IMR-90 (cell line): ENCODE measurements around the gene KIF21A. TPM values are rescaled to one million over a fixed set of nuclear protein-coding genes. Genes with fewer than 3 reads are reported as not detected.

Experiments used
- ATAC-seq: fragments of 200-7000 bp; cut with Tn5 transposase; 2 replicates; pipeline ENCODE4 v1.9.1; 2020; ENCODE audit warnings: low read depth, mild to moderate bottlenecking, moderate library complexity
- BruUV-seq: library from RNA; stranded (reverse); fragments of 400-500 nt; replicated peaks from 2 replicates; lab custom pipeline; 2021; lab: Mats Ljungman, UMichigan
- CTCF ChIA-PET: fragments of 300-600 bp; formaldehyde crosslinking; extraction: SDS; loops from one replicate; lab custom pipeline; 2021; ENCODE audit warnings: antibody characterized with exemption; lab: Yijun Ruan, JAX
- POLR2A ChIA-PET: fragments of 300-600 bp; sonication (Branson Sonifier 250); formaldehyde crosslinking; loops from one replicate; lab custom pipeline; 2022; ENCODE audit warnings: antibody characterized with exemption; ENCODE audit not compliant: unreplicated experiment; lab: Charles Lee
- DNase-seq: peaks from one replicate; pipeline ENCODE4 v3.0.0; 2013
- H2AFZ ChIP-seq: replicated peaks from 2 replicates; pipeline ENCODE3; 2013; ENCODE audit warnings: low read length, mild to moderate bottlenecking; ENCODE audit not compliant: poor library complexity
- H2AK5ac ChIP-seq: 2 replicates; pipeline ENCODE4 v1.6.1; 2013; ENCODE audit warnings: low read depth, low read length, inconsistent platforms
- H2AK9ac ChIP-seq: replicated peaks from 2 replicates; pipeline ENCODE3; 2013; ENCODE audit warnings: mild to moderate bottlenecking, low read depth, low read length, moderate library complexity; ENCODE audit not compliant: poor library complexity
- H2BK120ac ChIP-seq: 2 replicates; pipeline ENCODE4 v1.6.1; 2013; ENCODE audit warnings: low read depth, low read length, inconsistent platforms
- H2BK15ac ChIP-seq: 3 replicates; pipeline ENCODE4 v1.6.1; 2013; ENCODE audit warnings: low read depth, low read length, inconsistent platforms
- H2BK20ac ChIP-seq: 2 replicates; pipeline ENCODE4 v1.6.1; 2013; ENCODE audit warnings: low read depth, mild to moderate bottlenecking, inconsistent platforms, low read length, moderate library complexity
- H2BK5ac ChIP-seq: 2 replicates; pipeline ENCODE4 v1.6.1; 2013; ENCODE audit warnings: mild to moderate bottlenecking, low read depth, low read length, inconsistent platforms; ENCODE audit not compliant: poor library complexity, severe bottlenecking
- H3K14ac ChIP-seq: replicated peaks from 2 replicates; pipeline ENCODE4 v1.6.1; 2013; ENCODE audit warnings: low read depth, low read length, inconsistent platforms
- H3K18ac ChIP-seq: 2 replicates; pipeline ENCODE4 v1.6.1; 2013; ENCODE audit warnings: low read depth, low read length, control low read depth
- H3K23ac ChIP-seq: 2 replicates; pipeline ENCODE4 v1.6.1; 2013; ENCODE audit warnings: low read depth, low read length, inconsistent platforms
- H3K27ac ChIP-seq: 2 replicates; pipeline ENCODE4 v1.5.1; 2013; ENCODE audit warnings: mild to moderate bottlenecking, control low read depth, low read length; ENCODE audit not compliant: insufficient read depth
- H3K27me3 ChIP-seq: 2 replicates; pipeline ENCODE4 v1.6.1; 2013; ENCODE audit warnings: low read length; ENCODE audit not compliant: control insufficient read depth, insufficient read depth
- H3K36me3 ChIP-seq: 2 replicates; pipeline ENCODE4 v1.6.1; 2013; ENCODE audit warnings: low read length, mixed read lengths; ENCODE audit not compliant: control insufficient read depth, insufficient read depth
- H3K4ac ChIP-seq: 2 replicates; pipeline ENCODE4 v1.6.1; 2013; ENCODE audit warnings: low read depth, low read length, inconsistent platforms
- H3K4me1 ChIP-seq: 2 replicates; pipeline ENCODE4 v1.6.1; 2013; ENCODE audit warnings: low read length, mixed read lengths; ENCODE audit not compliant: control insufficient read depth, insufficient read depth
- H3K4me2 ChIP-seq: 2 replicates; pipeline ENCODE4 v1.6.1; 2013; ENCODE audit warnings: low read depth, mild to moderate bottlenecking, control low read depth, low read length, moderate library complexity
- H3K4me3 ChIP-seq: 2 replicates; pipeline ENCODE4 v1.5.1; 2013; ENCODE audit warnings: low read depth, mild to moderate bottlenecking, control low read depth, low read length, moderate library complexity; ENCODE audit not compliant: insufficient read depth
- H3K56ac ChIP-seq: 2 replicates; pipeline ENCODE4 v1.6.1; 2013; ENCODE audit warnings: low read length, inconsistent platforms; ENCODE audit not compliant: insufficient read depth; ENCODE audit errors: extremely low read depth
- H3K79me1 ChIP-seq, 2 experiments: 2 replicates each; pipeline ENCODE4 v1.6.1; 2013; ENCODE audit warnings: low read length in 2 of 2, inconsistent platforms in 1 of 2, low read depth in 1 of 2
- H3K9ac ChIP-seq: 2 replicates; pipeline ENCODE4 v1.6.1; 2013; ENCODE audit warnings: low read depth, low read length, control low read depth
- H3K9me1 ChIP-seq: 2 replicates; pipeline ENCODE4 v1.6.1; 2013; ENCODE audit warnings: low read length, inconsistent platforms; ENCODE audit not compliant: insufficient read depth
- H3K9me3 ChIP-seq: 2 replicates; pipeline ENCODE4 v1.6.1; 2013; ENCODE audit warnings: low read length; ENCODE audit not compliant: control insufficient read depth, insufficient read depth
- H4K20me1 ChIP-seq: 2 replicates; pipeline ENCODE4 v1.6.1; 2013; ENCODE audit warnings: low read length, inconsistent platforms; ENCODE audit not compliant: insufficient read depth
- H4K5ac ChIP-seq: 2 replicates; pipeline ENCODE4 v1.6.1; 2013; ENCODE audit warnings: mild to moderate bottlenecking, low read depth, low read length, control low read depth
- H4K8ac ChIP-seq, 2 experiments: 2 replicates each; pipeline ENCODE4 v1.6.1; 2013; ENCODE audit warnings: low read depth in 2 of 2, low read length in 2 of 2, control low read depth in 1 of 2, inconsistent platforms in 1 of 2
- H4K91ac ChIP-seq: 2 replicates; pipeline ENCODE4 v1.6.1; 2013; ENCODE audit warnings: low read depth, low read length, inconsistent platforms; ENCODE audit not compliant: insufficient read depth
- BHLHE40 ChIP-seq: fragments of 150-350 bp; IDR thresholded peaks from 2 replicates; pipeline ENCODE4 v1.6.1; 2016; ENCODE audit warnings: mild to moderate bottlenecking, low read depth, low read length
- CEBPB ChIP-seq: IDR thresholded peaks from 2 replicates; pipeline ENCODE4 v1.6.1; 2012; ENCODE audit warnings: low read depth, low read length, improper control_type of control experiment
- CHD1 ChIP-seq: IDR thresholded peaks from 2 replicates; pipeline ENCODE4 v1.6.1; 2012; ENCODE audit warnings: low read depth, low read length, improper control_type of control experiment
- CTCF ChIP-seq: conservative IDR thresholded peaks from 2 replicates; pipeline ENCODE4 v1.5.1; 2012; ENCODE audit warnings: mild to moderate bottlenecking, low read depth, low read length, improper control_type of control experiment
- ELK1 ChIP-seq: fragments of 150-350 bp; IDR thresholded peaks from 2 replicates; pipeline ENCODE4 v1.6.1; 2016; ENCODE audit warnings: low read depth, mild to moderate bottlenecking, low read length, moderate library complexity, borderline replicate concordance
- FOS ChIP-seq: fragments of 150-350 bp; IDR thresholded peaks from 2 replicates; pipeline ENCODE4 v1.6.1; 2016; ENCODE audit warnings: low read depth, low read length
- MAFK ChIP-seq: IDR thresholded peaks from 2 replicates; pipeline ENCODE4 v1.6.1; 2012; ENCODE audit warnings: low read depth, low read length, improper control_type of control experiment
- MAZ ChIP-seq: IDR thresholded peaks from 2 replicates; pipeline ENCODE4 v1.6.1; 2012; ENCODE audit warnings: low read depth, mild to moderate bottlenecking, low read length, improper control_type of control experiment, moderate library complexity, borderline replicate concordance
- MXI1 ChIP-seq: IDR thresholded peaks from 2 replicates; pipeline ENCODE4 v1.6.1; 2012; ENCODE audit warnings: low read depth, mild to moderate bottlenecking, low read length, moderate library complexity, borderline replicate concordance
- NFE2L2 ChIP-seq: fragments of 150-350 bp; IDR thresholded peaks from 2 replicates; pipeline ENCODE4 v1.6.1; 2016; ENCODE audit warnings: low read depth, mild to moderate bottlenecking, low read length
- POLR2A ChIP-seq: IDR thresholded peaks from 2 replicates; pipeline ENCODE4 v1.6.1; 2012; ENCODE audit warnings: mild to moderate bottlenecking, low read depth, low read length
- RAD21 ChIP-seq: IDR thresholded peaks from 2 replicates; pipeline ENCODE4 v1.6.1; 2012; ENCODE audit warnings: low read length, improper control_type of control experiment
- RCOR1 ChIP-seq: IDR thresholded peaks from 2 replicates; pipeline ENCODE4 v1.6.1; 2012; ENCODE audit warnings: mild to moderate bottlenecking, low read length, improper control_type of control experiment; ENCODE audit not compliant: insufficient replicate concordance
- RFX5 ChIP-seq: IDR thresholded peaks from 2 replicates; pipeline ENCODE4 v1.8.0; 2012; ENCODE audit warnings: low read depth, mild to moderate bottlenecking, low read length, moderate library complexity
- SMC3 ChIP-seq: fragments of 150-350 bp; IDR thresholded peaks from 2 replicates; pipeline ENCODE4 v1.6.1; 2016; ENCODE audit warnings: low read depth, mild to moderate bottlenecking, antibody characterized with exemption, low read length, moderate library complexity
- USF2 ChIP-seq: fragments of 150-350 bp; IDR thresholded peaks from 2 replicates; pipeline ENCODE4 v1.6.1; 2017; ENCODE audit warnings: mild to moderate bottlenecking, antibody characterized with exemption, low read length, low read depth
- dilution Hi-C: fragments of 300-500 bp; cut with HindIII; formaldehyde crosslinking; loops from one replicate; pipeline ENCODE4 v1.14.3; 2018; ENCODE audit warnings: low sequenced_read_pairs; ENCODE audit not compliant: unreplicated experiment
- in situ Hi-C: fragments of 300-500 bp; cut with MboI; formaldehyde crosslinking; loops from 3 replicates; pipeline ENCODE4 v1.14.3; 2019; ENCODE audit warnings: low sequenced_read_pairs, inconsistent platforms, mixed read lengths
- intact Hi-C: fragments of 100-400 bp; cut with micrococcal nuclease; formaldehyde crosslinking; loops from 2 replicates; pipeline ENCODE4 v1.10.0; 2022
- polyA plus RNA-seq, 3 experiments: library from polyadenylated mRNA; depleted of rRNA; stranded (reverse); fragments of >200 nt; gene quantifications; 2 replicates each; pipeline ENCODE4 v1.2.3, GENCODE V29; 2012; ENCODE audit warnings: low replicate concordance in 1 of 3
- total RNA-seq: library from RNA; depleted of rRNA; stranded (reverse); fragments of >200 nt; gene quantifications from 2 replicates; pipeline ENCODE4 v1.2.3, GENCODE V29; 2012

The KIF21A gene
- total and polyA plus RNA-seq, 2 of the 4 experiments (the other 2 are of a cell fraction) = 0.38 to 1.1 TPM

- Histone ChIP-seq H3K9me1 (no peaks in the 10 kb centered on the region), H4K20me1 (no peaks in the 10 kb centered on the region), H2AK5ac (no peak overlapping the region), H3K36me3 (no peaks in the 10 kb centered on the region), H2BK120ac (no peak overlapping the region), H3K23ac (no peak overlapping the region), H2AFZ (no peak overlapping the region), H2BK15ac (no peak overlapping the region), H2BK20ac (no peak overlapping the region), H3K27me3 (no peaks in the 10 kb centered on the region), H3K4me1 (no peaks in the 10 kb centered on the region), H3K18ac (no peak overlapping the region), H3K14ac (no peak overlapping the region), H3K4ac (no peak overlapping the region), H4K5ac (no peak overlapping the region), H4K8ac (no peak overlapping the region), H3K27ac (no peak overlapping the region), H3K4me3 (no peak overlapping the region), H3K9ac (no peak overlapping the region), H3K79me1 (no peaks in the 10 kb centered on the region), H4K91ac (no peak overlapping the region), H3K56ac (no peak overlapping the region), H2BK5ac (no peak overlapping the region), H3K4me2 (no peak overlapping the region), H2AK9ac (no peak overlapping the region), H3K9me3 (no peaks in the 10 kb centered on the region; the same call in 1 of the 2 replicates)
- in situ Hi-C loops (no loop called here), dilution Hi-C loops (no loop called here), intact Hi-C loops (no loop called here)
- TF ChIP-seq MAZ (no peak), MXI1 (no peak), MAFK (no peak), CEBPB (no peak), ELK1 (no peak), RFX5 (no peak), CTCF (no peak), RCOR1 (no peak), POLR2A (no peak), FOS (no peak), NFE2L2 (no peak), RAD21 (no peak), BHLHE40 (no peak), USF2 (no peak), CHD1 (no peak), SMC3 (no peak)
- ATAC-seq (no peak), DNase-seq (no peak)
- POLR2A ChIA-PET = no interaction called here
- CTCF ChIA-PET = no interaction called here
- BruUV-seq = no TSS peak
These were observed 36.7 kb downstream of the KIF21A start for GRCh38 chr12:39406262-39406661.
